Neural cell (in vitro differentiated cells): ENCODE results near the gene DDX50.

Source experiments
- CTCF ChIP-seq: fragments of 450-650 bp; IDR thresholded peaks from 2 replicates; pipeline ENCODE4 v1.5.1; 2014; ENCODE audit warnings: antibody characterized with exemption, mild to moderate bottlenecking, moderate library complexity; ENCODE audit not compliant: poor library complexity, severe bottlenecking
- RAD21 ChIP-seq: fragments of 450-650 bp; conservative IDR thresholded peaks from 2 replicates; pipeline ENCODE4 v1.6.1; 2014; ENCODE audit warnings: antibody characterized with exemption, mild to moderate bottlenecking, moderate library complexity

GRCh38 chr10:68925489-68925888 lies 24.4 kb downstream of the DDX50 start:
- TF ChIP-seq CTCF (no peak), RAD21 (no peak)
